ENCODE results near the gene PTPRQ.

GRCh38 chr12:80411787-80412186, 32.2 kb upstream of the PTPRQ start:
- TF ChIP-seq CTCF (IDR thresholded peaks at IDR 0.05) (no peak), POLR2A (IDR thresholded peaks at IDR 0.05) (no peak)
